Measurements from ENCODE around the gene PTPRH. TPM values are rescaled to one million over a fixed set of nuclear protein-coding genes. Genes with fewer than 3 reads are reported as not detected.

PTPRH gene
- 1 to 10 TPM in 1 of 6 experiments, under 1 TPM in 5; 0.45 to 1.0 (median 0.59) TPM for total RNA-seq (2021; fragmentation: NEBNext Ultra II Directional; extraction: Animal tissue kit (Norgen Biotek cat#: 25700))
- long read RNA-seq, partial matches to known transcripts: 1 of 2 reads
- long read RNA-seq, other reads (novel, unspliced or antisense): 1 of 2 reads

DNA sequence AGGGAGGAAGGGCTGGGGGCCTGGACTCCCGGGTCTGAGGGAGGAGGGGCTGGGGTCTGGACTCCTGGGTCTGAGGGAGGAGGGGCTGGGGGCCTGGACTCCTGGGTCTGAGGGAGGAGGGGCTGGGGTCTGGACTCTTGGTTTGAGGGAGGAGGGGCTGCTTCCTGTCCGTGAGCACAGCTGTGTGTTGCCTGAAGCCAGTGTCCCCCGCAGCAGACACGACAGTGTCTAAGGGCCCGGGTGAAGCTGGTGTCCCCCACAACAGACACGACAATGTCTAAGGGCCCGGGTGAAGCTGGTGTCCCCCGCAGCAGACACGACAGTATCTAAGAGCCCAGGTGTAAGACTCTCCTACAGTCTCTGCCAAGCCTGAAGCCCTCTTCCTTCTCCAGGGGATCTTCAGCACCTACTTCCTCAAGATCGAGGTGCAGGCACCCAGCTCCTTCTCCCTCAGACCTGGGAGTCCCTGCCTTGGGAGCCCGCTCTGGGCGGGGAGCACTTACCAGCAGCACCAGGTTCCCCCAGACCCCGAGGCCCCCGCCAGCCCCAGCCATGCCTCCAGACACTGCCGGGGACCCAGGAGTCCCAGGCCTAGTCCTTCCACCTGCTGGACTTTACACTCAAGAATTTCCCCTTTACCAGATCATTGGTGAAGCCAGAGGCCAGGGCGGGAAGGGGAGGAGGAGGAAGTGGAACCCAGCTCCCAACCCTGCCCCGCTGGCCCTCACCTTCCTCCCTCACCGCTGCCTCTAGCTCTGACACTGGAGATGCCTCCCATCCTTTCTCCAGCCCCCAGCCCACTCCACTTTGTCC is at the start of gene PTPRH:
TSS of gene PTPRH (minus strand) at position 622 of the 813 bp plus-strand sequence. CDS start at position 554, 68 bp downstream.
- TF ChIP-seq, protein P1, sequence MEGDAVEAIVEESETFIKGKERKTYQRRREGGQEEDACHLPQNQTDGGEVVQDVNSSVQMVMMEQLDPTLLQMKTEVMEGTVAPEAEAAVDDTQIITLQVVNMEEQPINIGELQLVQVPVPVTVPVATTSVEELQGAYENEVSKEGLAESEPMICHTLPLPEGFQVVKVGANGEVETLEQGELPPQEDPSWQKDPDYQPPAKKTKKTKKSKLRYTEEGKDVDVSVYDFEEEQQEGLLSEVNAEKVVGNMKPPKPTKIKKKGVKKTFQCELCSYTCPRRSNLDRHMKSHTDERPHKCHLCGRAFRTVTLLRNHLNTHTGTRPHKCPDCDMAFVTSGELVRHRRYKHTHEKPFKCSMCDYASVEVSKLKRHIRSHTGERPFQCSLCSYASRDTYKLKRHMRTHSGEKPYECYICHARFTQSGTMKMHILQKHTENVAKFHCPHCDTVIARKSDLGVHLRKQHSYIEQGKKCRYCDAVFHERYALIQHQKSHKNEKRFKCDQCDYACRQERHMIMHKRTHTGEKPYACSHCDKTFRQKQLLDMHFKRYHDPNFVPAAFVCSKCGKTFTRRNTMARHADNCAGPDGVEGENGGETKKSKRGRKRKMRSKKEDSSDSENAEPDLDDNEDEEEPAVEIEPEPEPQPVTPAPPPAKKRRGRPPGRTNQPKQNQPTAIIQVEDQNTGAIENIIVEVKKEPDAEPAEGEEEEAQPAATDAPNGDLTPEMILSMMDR (IDR thresholded peaks at IDR 0.05): no peak
- peaks cover 16% of the 10 kb centered on the region for H3K9me3 Mint-ChIP-seq
- H3K27me3 Mint-ChIP-seq (ENCODE audit: insufficient read depth): peaks cover 1% of the 10 kb centered on the region
- H3K36me3 Mint-ChIP-seq (ENCODE audit: low read depth): peaks cover 5% of the 10 kb centered on the region
- H3K4me1 Mint-ChIP-seq (ENCODE audit: low read depth): peaks cover 32% of the 10 kb centered on the region
- DNase-seq: no peak
- H3K27ac Mint-ChIP-seq: peak within 1 kb of the TSS; percentile 84
- H3K4me3 Mint-ChIP-seq: peak within 1 kb of the TSS; percentile 20

- H3K27me3 Mint-ChIP-seq (ENCODE audit: insufficient read depth): no peaks in the 10 kb centered on the region; the same call in 1 of the 2 replicates
- no peaks in the 10 kb centered on the region for H3K9me3 Mint-ChIP-seq
- peaks cover 25% of the 10 kb centered on the region for H3K36me3 Mint-ChIP-seq (ENCODE audit: low read depth)
- H3K27ac Mint-ChIP-seq: no peak overlapping the region; the same call in 1 of the 2 replicates
- peak overlapping the region; percentile 90 for H3K4me3 Mint-ChIP-seq
- H3K4me1 Mint-ChIP-seq (ENCODE audit: low read depth): peaks cover 50% of the 10 kb centered on the region
- DNase-seq: no peak
- TF ChIP-seq, protein P1 (IDR thresholded peaks at IDR 0.05): no peak
Observed at GRCh38 chr19:55258476-55258827, 49.2 kb upstream of the PTPRH start.

DNA sequence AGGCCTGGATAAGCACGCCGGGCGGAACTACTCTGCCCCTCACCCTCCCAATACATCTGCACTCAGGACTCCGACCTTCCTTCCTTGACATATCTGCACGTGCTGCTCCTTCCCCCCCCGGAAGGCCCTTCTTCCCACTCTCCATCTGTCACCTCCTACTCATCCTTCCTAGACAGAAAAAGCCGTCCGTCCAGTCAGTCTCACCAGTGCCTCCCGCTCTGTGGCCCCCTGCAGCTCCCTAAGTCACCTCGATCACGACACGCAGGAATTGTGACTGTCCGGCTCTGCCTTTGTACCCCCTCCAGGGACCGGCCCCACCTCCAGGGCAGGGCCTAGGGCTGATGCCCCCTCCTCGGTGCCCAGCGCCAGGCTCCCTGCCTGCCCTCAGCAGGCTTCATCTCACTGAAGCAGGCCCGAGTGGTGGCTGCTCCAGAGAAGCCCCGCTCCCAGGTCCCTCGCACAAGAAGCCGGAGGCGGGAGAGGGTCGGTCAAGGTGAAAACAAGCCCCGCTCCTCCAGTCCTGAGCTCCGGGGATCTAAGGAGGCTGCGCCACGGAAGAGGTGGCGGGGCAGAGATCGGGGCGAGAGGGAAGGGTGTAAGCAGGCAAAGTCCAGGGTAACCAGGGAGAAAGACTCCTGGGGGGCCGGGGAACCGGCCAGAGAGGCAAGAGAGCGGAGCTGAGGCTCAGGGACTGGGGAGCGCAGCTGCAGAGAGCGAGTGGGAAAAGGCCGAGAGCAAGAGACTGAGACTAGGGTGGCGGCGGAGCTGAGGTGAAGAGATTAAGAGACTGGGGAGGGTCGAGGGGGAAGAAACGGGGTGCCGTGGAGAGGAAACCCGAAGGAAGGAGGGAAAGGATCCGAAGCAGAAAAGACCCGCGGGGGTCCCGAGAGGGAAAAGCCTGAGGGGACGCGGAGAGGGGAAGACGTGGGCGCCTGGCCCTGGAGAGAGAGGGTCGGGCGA is 48.4 kb upstream of the PTPRH start:
- H3K4me1 Mint-ChIP-seq (ENCODE audit: low read depth): peaks cover 50% of the 10 kb centered on the region
- no peaks in the 10 kb centered on the region for H3K9me3 Mint-ChIP-seq
- no peaks in the 10 kb centered on the region; the same call in 1 of the 2 replicates for H3K27me3 Mint-ChIP-seq (ENCODE audit: insufficient read depth)
- H3K36me3 Mint-ChIP-seq (ENCODE audit: low read depth): peaks cover 25% of the 10 kb centered on the region
- no peak for DNase-seq
- peak overlapping the region; percentile 95 for H3K4me3 Mint-ChIP-seq
- H3K27ac Mint-ChIP-seq: peak overlapping the region; percentile 89
- TF ChIP-seq, protein P1 (IDR thresholded peaks at IDR 0.05): no peak

- Mint-ChIP-seq H3K36me3 (ENCODE audit: low read depth) (peaks cover 20% of the 10 kb centered on the region; the same call in 1 of the 2 replicates), H3K27me3 (ENCODE audit: insufficient read depth) (no peaks in the 10 kb centered on the region; the same call in 1 of the 2 replicates), H3K27ac (peak overlapping the region; percentile 89), H3K4me3 (peak overlapping the region; percentile 95), H3K4me1 (ENCODE audit: low read depth) (peaks cover 52% of the 10 kb centered on the region), H3K9me3 (no peaks in the 10 kb centered on the region)
- DNase-seq: no peak
- TF ChIP-seq, protein P1 (IDR thresholded peaks at IDR 0.05): no peak
Observed at GRCh38 chr19:55256562-55257460, 47.5 kb upstream of the PTPRH start.

Measured in HFFc6 (cell line).